GM12872 (cell line): Measurements from ENCODE around the gene SH3PXD2B.

Source experiments
- CTCF ChIP-seq: IDR thresholded peaks from 3 replicates; pipeline ENCODE4 v1.5.1; 2011; ENCODE audit warnings: low read depth, mild to moderate bottlenecking, low read length, moderate library complexity; ENCODE audit not compliant: insufficient read depth

The SH3PXD2B gene

GRCh38 chr5:172388246-172388733 is 66.0 kb downstream of the SH3PXD2B start:
- TF ChIP-seq CTCF: no peak

GRCh38 chr5:172385707-172386106 is 68.6 kb downstream of the SH3PXD2B start:
- no peak for TF ChIP-seq CTCF

GRCh38 chr5:172385010-172385563 is 69.2 kb downstream of the SH3PXD2B start:
- TF ChIP-seq CTCF: no peak

DNA sequence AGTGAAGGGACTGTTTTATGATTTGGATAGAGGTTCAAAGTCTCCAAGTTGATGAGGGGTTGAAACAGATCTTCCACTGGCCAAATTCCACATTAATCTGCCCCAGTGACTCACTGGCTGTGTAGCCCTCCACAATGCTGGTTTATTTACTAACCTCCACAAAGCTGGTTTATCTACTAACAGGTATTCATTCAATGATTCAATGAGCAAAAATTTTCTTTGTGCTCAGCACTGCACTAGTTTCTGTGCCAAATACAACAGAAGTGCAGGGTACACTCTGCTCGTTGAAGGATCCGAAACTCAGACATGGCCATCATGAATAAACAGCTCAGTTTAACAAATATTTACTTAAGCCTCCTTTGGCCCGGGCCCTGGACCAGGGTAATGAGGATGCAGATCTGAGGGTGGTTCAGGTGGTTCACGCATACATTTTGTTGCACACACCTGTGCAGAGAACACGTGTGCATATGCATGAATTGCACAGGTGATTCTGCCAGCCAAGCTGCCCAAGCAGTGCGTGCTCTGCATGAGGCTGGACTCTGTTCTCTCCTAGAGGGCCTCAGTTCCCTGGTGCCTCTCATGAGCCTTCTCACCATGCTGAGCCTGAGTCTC is 71.0 kb downstream of the SH3PXD2B start:
- TF ChIP-seq CTCF: no peak

DNA sequence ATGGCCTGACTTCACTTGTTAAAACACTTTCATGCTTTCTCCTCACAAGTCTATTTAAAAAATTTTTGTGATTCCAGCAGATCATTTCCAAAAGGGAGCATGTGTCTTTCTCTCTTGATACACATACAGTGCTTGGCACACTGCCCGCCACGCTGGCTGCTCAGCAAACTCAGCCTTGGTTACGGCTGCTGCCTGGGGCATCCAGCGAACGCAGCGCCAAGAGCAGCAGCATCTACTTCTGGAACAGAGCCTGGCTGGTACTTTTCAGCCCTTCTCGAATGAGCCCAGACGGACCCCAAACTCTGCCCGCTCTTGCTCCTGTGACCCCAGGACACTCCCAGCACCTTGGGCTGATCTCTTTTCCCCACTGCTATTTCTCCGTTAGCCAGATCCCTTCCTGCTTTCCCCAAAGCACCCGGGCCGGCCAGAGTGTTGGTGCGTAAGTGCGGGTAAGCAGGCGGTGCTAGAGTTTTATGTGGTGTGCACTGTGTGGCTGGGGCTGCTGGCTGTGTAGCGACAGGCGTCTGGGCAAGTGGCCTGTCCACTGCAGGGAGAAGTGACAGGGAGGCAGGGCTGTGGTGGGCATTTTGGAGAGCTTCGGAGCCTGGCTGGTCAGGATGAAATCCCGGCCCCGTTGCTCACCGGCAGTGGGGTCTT is 73.2 kb downstream of the SH3PXD2B start:
- TF ChIP-seq CTCF: no peak

GRCh38 chr5:172380301-172380986 is 73.9 kb downstream of the SH3PXD2B start:
- no peak for TF ChIP-seq CTCF

GRCh38 chr5:172379481-172379880 is 74.8 kb downstream of the SH3PXD2B start:
- no peak for TF ChIP-seq CTCF
